K562 (cell line): ENCODE data around the gene HSD3B7. TPM values are rescaled to one million over a fixed set of nuclear protein-coding genes. Genes with fewer than 3 reads are reported as not detected.

Source experiments
- AFF1 ChIP-seq, 2 experiments: fragments of 450-650 bp; IDR thresholded peaks; 2 replicates each; pipeline ENCODE4 v1.6.1; 2018; ENCODE audit warnings: mild to moderate bottlenecking in 2 of 2, low read depth in 1 of 2; ENCODE audit not compliant: partially characterized antibody in 2 of 2
- BHLHE40 ChIP-seq: IDR thresholded peaks from 2 replicates; pipeline ENCODE4 v1.6.1; 2011; ENCODE audit warnings: low read length, improper control_type of control experiment
- ELF4 ChIP-seq: fragments of 450-650 bp; formaldehyde crosslinking; IDR thresholded peaks from 2 replicates; pipeline ENCODE4 v1.4.0; 2022; ENCODE audit warnings: missing genetic modification characterization
- ETV1 ChIP-seq: fragments of 450-650 bp; conservative IDR thresholded peaks from 2 replicates; pipeline ENCODE4 v1.6.1; 2016; ENCODE audit warnings: missing genetic modification characterization, control low read depth, low read depth, missing compliant biosample characterization
- GABPA ChIP-seq: fragments of 200-800 bp; sonication (Bioruptor generic); conservative IDR thresholded peaks from 2 replicates; pipeline ENCODE4 v1.6.1; 2016; ENCODE audit warnings: low read depth, missing genetic modification characterization, missing compliant biosample characterization
- MEF2D ChIP-seq: conservative IDR thresholded peaks from 2 replicates; pipeline ENCODE4 v1.6.1; 2016; ENCODE audit warnings: low read depth, missing genetic modification characterization, missing compliant biosample characterization
- MLLT1 ChIP-seq, 2 experiments: fragments of 450-650 bp; IDR thresholded peaks; 2 replicates each; pipeline ENCODE4 v1.6.1; 2016
- NR4A1 ChIP-seq, 2 experiments: fragments of 250-450 bp in 1 of 2; fragments of 450-650 bp in 1 of 2; sonication (Bioruptor Pico) in 1 of 2; IDR thresholded peaks; 2 replicates each; pipeline versions ENCODE4 v1.4.0 to v1.6.1; 2016 to 2020; ENCODE audit warnings: mild to moderate bottlenecking in 2 of 2, missing compliant biosample characterization in 1 of 2, missing genetic modification characterization in 1 of 2, moderate library complexity in 1 of 2
- PML ChIP-seq: IDR thresholded peaks from 2 replicates; pipeline ENCODE4 v1.6.1; 2012; ENCODE audit warnings: low read length, inconsistent platforms
- PTBP1 ChIP-seq: fragments of 200-400 bp; formaldehyde crosslinking; IDR thresholded peaks from 2 replicates; pipeline ENCODE4 v1.6.1; 2017; ENCODE audit warnings: low read depth, low read length
- SMARCE1 ChIP-seq: fragments of 450-650 bp; IDR thresholded peaks from 2 replicates; pipeline ENCODE4 v1.7.1; 2016; ENCODE audit warnings: mild to moderate bottlenecking
- TAL1 ChIP-seq: fragments of 450-650 bp; IDR thresholded peaks from 2 replicates; pipeline ENCODE4 v1.6.1; 2016; ENCODE audit warnings: mild to moderate bottlenecking
- TEAD1 ChIP-seq, 2 experiments: fragments of 450-650 bp in 1 of 2; sonication (generic) in 1 of 2; formaldehyde crosslinking; IDR thresholded peaks; 2 replicates each; pipeline versions ENCODE4 v1.4.0 to v1.8.0; 2020 to 2022; ENCODE audit warnings: mild to moderate bottlenecking in 2 of 2, missing genetic modification reagents in 1 of 2
- ZNF592 ChIP-seq: fragments of 450-650 bp; IDR thresholded peaks from 2 replicates; pipeline ENCODE4 v1.6.1; 2017; ENCODE audit warnings: antibody characterized with exemption, mild to moderate bottlenecking
- polyA plus RNA-seq, 8 experiments: library from polyadenylated mRNA; depleted of rRNA in 4 of 8; stranded (reverse) in 5 of 8; unstranded in 3 of 8; fragments of >200 nt; fragmentation: Nextera tagmentation in 2 of 8; fragmentation: Illumina TruSeq in 1 of 8; extraction: Ambion mirVana in 2 of 8; extraction: Trizol in 1 of 8; gene quantifications; 2 replicates each; pipeline versions ENCODE4 v1.2.1 to v1.2.3, GENCODE V29; 2011 to 2014; ENCODE audit warnings: inconsistent platforms in 1 of 8, missing spikeins in 1 of 8
- total RNA-seq, 7 experiments: library from RNA; depleted of rRNA in 6 of 7; stranded (reverse); fragments of >200 nt in 6 of 7; fragmentation: Illumina TruSeq in 2 of 7; extraction: Trizol in 2 of 7; gene quantifications; 2 replicates each; pipeline versions ENCODE4 v1.2.1 to v1.2.3, GENCODE V29; 2011 to 2021; ENCODE audit warnings: low replicate concordance in 1 of 7

Gene HSD3B7
- total and polyA plus RNA-seq, 9 of the 15 experiments (the other 6 are each of a cell fraction or from before 2014, with no cell fraction given), result 5.4 to 49.1 (median 23.0) TPM

GRCh38 chr16:31032736-31033708 lies 48.0 kb downstream of the HSD3B7 start, which contains the start of gene STX4 (continued):
- TF ChIP-seq AFF1 (IDR thresholded peaks at IDR 0.05; ENCODE audit: low read depth in 1 of 2, partially characterized antibody in 2 of 2) (peak in 1 of 2 experiments; percentile 91), TAL1 (no peak), ELF4 (CRISPR knock-in tag) (no peak), SMARCE1 (peak; percentile 59), PTBP1 (no peak), TEAD1 (CRISPR knock-in tag; IDR thresholded peaks at IDR 0.05) (peak; percentile 74 to 97), NR4A1 (CRISPR knock-in tag; IDR thresholded peaks at IDR 0.05) (peak; percentile 78; the same call in 1 of the 2 replicates), NR4A1 (tag; IDR thresholded peaks at IDR 0.05) (peak; percentile 74; the same call in 1 of the 2 replicates), GABPA (tag) (peak; percentile 99), PML (peak; percentile 65; the same call in 1 of the 2 replicates), MLLT1 (IDR thresholded peaks at IDR 0.05) (peak in 1 of 2 experiments; percentile 65; a peak in 2 of 4 replicates), ETV1 (tag) (peak; percentile 87), BHLHE40 (peak; percentile 99), ZNF592 (peak; percentile 95), MEF2D (tag) (0 out of 2 replicates have a peak, but pooled peaks have one; percentile 53)
